Measurements from ENCODE around the gene G6PC3. TPM values are rescaled to one million over a fixed set of nuclear protein-coding genes. Genes with fewer than 3 reads are reported as not detected.

G6PC3 gene
- total RNA-seq, 1 donor from 2014 or later = 16.6 TPM

DNA sequence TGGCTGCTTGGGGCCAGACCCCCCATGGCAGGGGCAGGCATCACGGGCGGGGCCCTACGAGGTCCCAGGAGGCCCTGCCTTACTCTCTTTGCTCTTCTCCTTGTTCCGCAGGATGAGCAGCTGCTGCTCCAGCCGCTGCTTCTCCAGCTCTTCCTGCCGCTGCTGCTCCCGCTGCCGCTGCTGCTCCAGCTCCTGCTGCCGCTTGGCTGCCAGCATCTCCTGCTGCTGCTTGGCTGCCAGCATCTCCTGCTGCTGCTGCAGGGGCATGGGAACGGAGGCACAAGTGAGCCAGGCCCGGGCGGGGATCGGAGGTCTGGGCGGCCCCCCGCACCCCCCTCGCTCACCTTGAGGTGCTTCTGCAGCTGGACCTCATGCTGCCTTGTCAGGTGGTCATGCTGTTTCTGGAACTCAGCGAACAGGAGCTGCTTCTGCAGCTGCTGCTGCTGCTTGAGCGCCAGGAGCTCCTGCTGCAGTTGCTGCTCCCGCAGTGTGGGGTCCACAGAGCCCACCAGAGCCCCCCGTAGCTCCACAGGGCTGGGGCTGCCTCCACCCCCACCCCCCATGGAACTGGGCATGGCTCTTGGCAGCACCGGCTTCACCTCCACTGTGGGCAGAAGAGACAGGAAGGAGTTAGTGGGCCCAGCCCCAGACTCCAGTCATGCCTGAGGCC, 22.8 kb downstream of the G6PC3 start:
- no peak overlapping the region for H3K4me2 ChIP-seq
- peaks cover 5% of the 10 kb centered on the region for H3K27me3 Mint-ChIP-seq (ENCODE audit: insufficient read depth, low read depth)
- peaks cover 36% of the 10 kb centered on the region for H3F3A ChIP-seq (ENCODE audit: low read depth)
- no peaks in the 10 kb centered on the region for H3K27me3 ChIP-seq
- no peaks in the 10 kb centered on the region for H3K36me3 ChIP-seq
- H3K9me3 ChIP-seq (ENCODE audit: low read depth) = no peaks in the 10 kb centered on the region
- no peaks in the 10 kb centered on the region for H4K20me1 ChIP-seq (ENCODE audit: low read depth)
- peaks cover 7% of the 10 kb centered on the region for H3K79me2 ChIP-seq (ENCODE audit: low read depth)
- TF ChIP-seq EZH2 (IDR thresholded peaks at IDR 0.05) (no peak), EZH2phosphoT487 (IDR thresholded peaks at IDR 0.05) (no peak)
- TF ChIP-seq, protein P1, sequence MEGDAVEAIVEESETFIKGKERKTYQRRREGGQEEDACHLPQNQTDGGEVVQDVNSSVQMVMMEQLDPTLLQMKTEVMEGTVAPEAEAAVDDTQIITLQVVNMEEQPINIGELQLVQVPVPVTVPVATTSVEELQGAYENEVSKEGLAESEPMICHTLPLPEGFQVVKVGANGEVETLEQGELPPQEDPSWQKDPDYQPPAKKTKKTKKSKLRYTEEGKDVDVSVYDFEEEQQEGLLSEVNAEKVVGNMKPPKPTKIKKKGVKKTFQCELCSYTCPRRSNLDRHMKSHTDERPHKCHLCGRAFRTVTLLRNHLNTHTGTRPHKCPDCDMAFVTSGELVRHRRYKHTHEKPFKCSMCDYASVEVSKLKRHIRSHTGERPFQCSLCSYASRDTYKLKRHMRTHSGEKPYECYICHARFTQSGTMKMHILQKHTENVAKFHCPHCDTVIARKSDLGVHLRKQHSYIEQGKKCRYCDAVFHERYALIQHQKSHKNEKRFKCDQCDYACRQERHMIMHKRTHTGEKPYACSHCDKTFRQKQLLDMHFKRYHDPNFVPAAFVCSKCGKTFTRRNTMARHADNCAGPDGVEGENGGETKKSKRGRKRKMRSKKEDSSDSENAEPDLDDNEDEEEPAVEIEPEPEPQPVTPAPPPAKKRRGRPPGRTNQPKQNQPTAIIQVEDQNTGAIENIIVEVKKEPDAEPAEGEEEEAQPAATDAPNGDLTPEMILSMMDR (IDR thresholded peaks at IDR 0.05) = no peak
- H3K9ac ChIP-seq = no peak overlapping the region
- no peak for DNase-seq (ENCODE audit: low spot score)
- no peaks in the 10 kb centered on the region for H3K9me3 Mint-ChIP-seq
- H3K4me3 Mint-ChIP-seq = no peak overlapping the region
- no peak overlapping the region for H3K4me3 ChIP-seq
- peaks cover 41% of the 10 kb centered on the region for H3K4me1 Mint-ChIP-seq
- H3K36me3 Mint-ChIP-seq = peaks cover 7% of the 10 kb centered on the region
- no peak overlapping the region for H3K27ac ChIP-seq
- no peak overlapping the region for H2AFZ ChIP-seq (replicated peaks)
- H3K4me1 ChIP-seq = peaks cover 17% of the 10 kb centered on the region
- peak overlapping the region; percentile 60 for H3K27ac Mint-ChIP-seq

DNA sequence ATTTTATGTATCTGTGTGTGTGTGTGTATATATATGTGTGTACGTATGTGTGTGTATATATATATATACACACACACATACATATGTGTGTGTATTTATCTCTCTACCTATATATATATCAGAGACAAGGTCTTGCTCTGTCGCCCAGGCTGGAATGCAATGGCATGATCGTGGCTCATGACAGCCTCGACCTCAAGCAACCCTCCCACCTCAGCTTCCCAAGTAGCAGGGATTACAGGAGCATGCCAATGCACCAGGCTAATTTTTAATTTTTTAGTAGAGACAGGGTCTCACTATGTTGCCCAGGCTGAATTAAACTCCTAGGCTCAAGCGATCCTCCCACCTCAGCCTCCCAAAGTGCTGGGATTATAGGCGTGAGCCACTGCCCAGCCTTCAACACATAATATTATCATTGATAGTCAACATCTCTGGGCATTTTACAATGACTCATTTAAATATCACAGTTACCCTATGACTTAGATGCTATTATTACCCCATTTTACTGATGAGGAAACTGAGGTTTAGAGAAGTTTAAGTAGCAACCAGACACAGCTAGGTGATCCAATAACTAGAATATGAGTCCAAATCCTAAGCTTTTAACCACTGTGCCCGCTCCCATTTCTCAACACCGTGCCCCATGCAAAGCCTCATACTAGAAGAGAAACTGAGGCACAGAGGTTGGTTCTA, 24.3 kb downstream of the G6PC3 start:
- no peak overlapping the region for H3K9ac ChIP-seq
- H3K27ac ChIP-seq = peak overlapping the region; percentile 90
- H4K20me1 ChIP-seq (ENCODE audit: low read depth) = no peaks in the 10 kb centered on the region
- DNase-seq (ENCODE audit: low spot score) = no peak
- H3K9me3 Mint-ChIP-seq = no peaks in the 10 kb centered on the region
- H3K36me3 ChIP-seq = no peaks in the 10 kb centered on the region
- peaks cover 2% of the 10 kb centered on the region for H3K36me3 Mint-ChIP-seq
- H3K27ac Mint-ChIP-seq = peak overlapping the region; percentile 100
- TF ChIP-seq EZH2phosphoT487 (IDR thresholded peaks at IDR 0.05) = no peak
- TF ChIP-seq, protein P1 (IDR thresholded peaks at IDR 0.05) = no peak
- no peak for TF ChIP-seq EZH2 (IDR thresholded peaks at IDR 0.05)
- H3K4me3 ChIP-seq = peak overlapping the region; percentile 48
- no peak overlapping the region for H2AFZ ChIP-seq (replicated peaks)
- peak overlapping the region; percentile 85 for H3K4me3 Mint-ChIP-seq
- H3F3A ChIP-seq (ENCODE audit: low read depth) = peaks cover 36% of the 10 kb centered on the region
- H3K79me2 ChIP-seq (ENCODE audit: low read depth) = peaks cover 7% of the 10 kb centered on the region
- H3K27me3 ChIP-seq = no peaks in the 10 kb centered on the region
- H3K4me1 ChIP-seq = peaks cover 17% of the 10 kb centered on the region
- no peaks in the 10 kb centered on the region for H3K9me3 ChIP-seq (ENCODE audit: low read depth)
- peak overlapping the region; percentile 81 for H3K4me2 ChIP-seq
- H3K27me3 Mint-ChIP-seq (ENCODE audit: insufficient read depth, low read depth) = peaks cover 5% of the 10 kb centered on the region
- H3K4me1 Mint-ChIP-seq = peaks cover 36% of the 10 kb centered on the region

DNA sequence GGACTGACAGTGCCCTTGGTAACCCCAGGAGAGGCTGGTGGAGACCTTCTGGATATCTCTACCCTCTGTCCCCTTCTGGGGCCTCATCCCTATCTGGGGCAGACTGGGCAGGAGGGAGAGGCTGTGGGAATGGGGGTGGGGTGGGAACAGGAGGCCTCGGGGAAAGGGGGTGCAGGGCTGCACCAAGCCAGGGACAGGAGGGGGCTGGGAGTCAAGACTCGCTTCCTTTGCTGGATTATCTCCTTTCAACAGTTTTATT, 24.8 kb downstream of the G6PC3 start:
- H3K4me3 ChIP-seq = peak overlapping the region; percentile 48
- Mint-ChIP-seq H3K27me3 (ENCODE audit: insufficient read depth, low read depth) (peaks cover 5% of the 10 kb centered on the region), H3K9me3 (no peaks in the 10 kb centered on the region), H3K4me3 (peak overlapping the region; percentile 85), H3K36me3 (peaks cover 2% of the 10 kb centered on the region), H3K27ac (peak overlapping the region; percentile 100), H3K4me1 (peaks cover 36% of the 10 kb centered on the region)
- no peaks in the 10 kb centered on the region for H3K36me3 ChIP-seq
- no peaks in the 10 kb centered on the region for H3K9me3 ChIP-seq (ENCODE audit: low read depth)
- peaks cover 17% of the 10 kb centered on the region for H3K4me1 ChIP-seq
- peak overlapping the region; percentile 90 for H3K27ac ChIP-seq
- H3K27me3 ChIP-seq = no peaks in the 10 kb centered on the region
- no peak for DNase-seq (ENCODE audit: low spot score)
- H3K79me2 ChIP-seq (ENCODE audit: low read depth) = peaks cover 7% of the 10 kb centered on the region
- no peak overlapping the region for H3K9ac ChIP-seq
- no peak for TF ChIP-seq EZH2 (IDR thresholded peaks at IDR 0.05)
- TF ChIP-seq, protein P1 (IDR thresholded peaks at IDR 0.05) = no peak
- no peak for TF ChIP-seq EZH2phosphoT487 (IDR thresholded peaks at IDR 0.05)
- H3F3A ChIP-seq (ENCODE audit: low read depth) = peaks cover 36% of the 10 kb centered on the region
- H4K20me1 ChIP-seq (ENCODE audit: low read depth) = no peaks in the 10 kb centered on the region
- no peak overlapping the region for H2AFZ ChIP-seq (replicated peaks)
- peak overlapping the region; percentile 81 for H3K4me2 ChIP-seq

Measured in neural progenitor cell (in vitro differentiated cells).